DMS 273 (cell line): ENCODE results near the gene FEM1A.
A peak's percentile ranks its signal among the peaks of the same experiment; 100 is the strongest.
"Not testable (repeated sequence)": the region's sequence is repeated elsewhere in the genome, so short reads cannot be mapped to it uniquely, and the experiment has no call there.

Experiments used
- DNase-seq: peaks from one replicate; lab custom pipeline; 2025; ENCODE audit not compliant: unreplicated experiment; lab: John Stamatoyannopoulos, UW

Gene FEM1A

GRCh38 chr19:4774136-4774535, 17.4 kb upstream of the FEM1A start:
- DNase-seq, result no peak

- no peak for DNase-seq
Observed at GRCh38 chr19:4775627-4776152, 15.8 kb upstream of the FEM1A start.

- DNase-seq, result no peak
Observed at GRCh38 chr19:4776436-4777211, 14.9 kb upstream of the FEM1A start.

- DNase-seq, result not testable (repeated sequence)
Observed at GRCh38 chr19:4778124-4778523, 13.4 kb upstream of the FEM1A start.

- DNase-seq, result no peak
Observed at GRCh38 chr19:4780860-4781259, 10.7 kb upstream of the FEM1A start.

- no peak for DNase-seq
Observed at GRCh38 chr19:4781801-4782200, 9.7 kb upstream of the FEM1A start.

- not testable (repeated sequence) for DNase-seq
Observed at GRCh38 chr19:4786412-4787016, 5.0 kb upstream of the FEM1A start.

GRCh38 chr19:4792019-4792865, 708 bp downstream of the FEM1A start:
- DNase-seq, result not testable (repeated sequence)

GRCh38 chr19:4792866-4793195, 1.3 kb downstream of the FEM1A start:
- DNase-seq, result not testable (repeated sequence)

GRCh38 chr19:4793278-4793677, 1.7 kb downstream of the FEM1A start:
- not testable (repeated sequence) for DNase-seq

GRCh38 chr19:4794971-4795370, 3.4 kb downstream of the FEM1A start:
- no peak for DNase-seq

GRCh38 chr19:4795400-4795799, 3.9 kb downstream of the FEM1A start:
- no peak for DNase-seq

- no peak for DNase-seq
Observed at GRCh38 chr19:4800591-4801081, 9.1 kb downstream of the FEM1A start.

- DNase-seq, result no peak
Observed at GRCh38 chr19:4801085-4801619, 9.6 kb downstream of the FEM1A start.

- DNase-seq, result no peak
Observed at GRCh38 chr19:4802711-4803110, 11.2 kb downstream of the FEM1A start.

- DNase-seq, result peak; percentile 88
Observed at GRCh38 chr19:4803736-4804695, 12.5 kb downstream of the FEM1A start.

- DNase-seq, result not testable (repeated sequence)
Observed at GRCh38 chr19:4805140-4805539, 13.6 kb downstream of the FEM1A start.

GRCh38 chr19:4806384-4806783, 14.8 kb downstream of the FEM1A start:
- DNase-seq, result no peak

- DNase-seq, result no peak
Observed at GRCh38 chr19:4807188-4807587, 15.7 kb downstream of the FEM1A start.
